GM23248 (cell line): Measurements from ENCODE around the gene HOXB5. TPM values are rescaled to one million over a fixed set of nuclear protein-coding genes. Genes with fewer than 3 reads are reported as not detected.

Source experiments
- DNase-seq: peaks from one replicate; pipeline ENCODE4 v3.0.0-alpha.2; 2015
- H2AFZ ChIP-seq: fragments of 200-600 bp; sonication (generic); 2 replicates; pipeline ENCODE4 v1.6.1; 2016; ENCODE audit warnings: antibody characterized with exemption
- H3F3A ChIP-seq: fragments of 200-600 bp; sonication (generic); 2 replicates; pipeline ENCODE4 v1.6.1; 2016; ENCODE audit warnings: mild to moderate bottlenecking, antibody characterized with exemption, mixed run types; ENCODE audit not compliant: insufficient read depth
- H3K27ac ChIP-seq: fragments of 200-600 bp; sonication (generic); 2 replicates; pipeline ENCODE4 v1.5.1; 2016; ENCODE audit warnings: mild to moderate bottlenecking
- H3K27me3 ChIP-seq: fragments of 200-600 bp; sonication (generic); replicated peaks from 2 replicates; pipeline ENCODE4 v1.6.1; 2016; ENCODE audit warnings: mild to moderate bottlenecking; ENCODE audit not compliant: insufficient read depth
- H3K36me3 ChIP-seq: fragments of 200-600 bp; sonication (generic); 2 replicates; pipeline ENCODE4 v1.6.1; 2016; ENCODE audit warnings: low read depth, mild to moderate bottlenecking
- H3K4me1 ChIP-seq: fragments of 200-600 bp; sonication (generic); 2 replicates; pipeline ENCODE4 v1.6.1; 2016; ENCODE audit warnings: mild to moderate bottlenecking; ENCODE audit not compliant: insufficient read depth
- H3K4me2 ChIP-seq: fragments of 200-600 bp; sonication (generic); one replicate; pipeline ENCODE4 v1.6.1; 2016; ENCODE audit warnings: mild to moderate bottlenecking; ENCODE audit not compliant: unreplicated experiment
- H3K4me3 ChIP-seq: fragments of 200-600 bp; sonication (generic); 2 replicates; pipeline ENCODE4 v1.5.1; 2016; ENCODE audit warnings: mild to moderate bottlenecking
- H3K79me2 ChIP-seq: fragments of 200-600 bp; sonication (generic); 2 replicates; pipeline ENCODE4 v1.6.1; 2016; ENCODE audit warnings: mild to moderate bottlenecking; ENCODE audit not compliant: insufficient read depth
- H3K9ac ChIP-seq: fragments of 200-600 bp; sonication (generic); 2 replicates; pipeline ENCODE4 v1.6.1; 2016; ENCODE audit warnings: mild to moderate bottlenecking
- H3K9me2 ChIP-seq: fragments of 200-600 bp; sonication (generic); 2 replicates; pipeline ENCODE4 v1.6.1; 2016; ENCODE audit warnings: mixed run types, mild to moderate bottlenecking, moderate library complexity; ENCODE audit not compliant: insufficient read depth
- H3K9me3 ChIP-seq: fragments of 200-600 bp; sonication (generic); one replicate; pipeline ENCODE4 v1.6.1; 2017; ENCODE audit warnings: low read depth
- H4K20me1 ChIP-seq: fragments of 200-600 bp; sonication (generic); 2 replicates; pipeline ENCODE4 v1.6.0; 2016; ENCODE audit not compliant: insufficient read depth
- EZH2 ChIP-seq: fragments of 200-600 bp; sonication (generic); IDR thresholded peaks from 2 replicates; pipeline ENCODE4 v1.6.1; 2018; ENCODE audit warnings: antibody characterized with exemption, mild to moderate bottlenecking; ENCODE audit not compliant: insufficient read depth, poor library complexity, severe bottlenecking
- EZH2phosphoT487 ChIP-seq: fragments of 200-600 bp; sonication (generic); IDR thresholded peaks from 2 replicates; pipeline ENCODE4 v1.6.1; 2018; ENCODE audit warnings: antibody characterized with exemption, moderate library complexity, mild to moderate bottlenecking, low read depth; ENCODE audit not compliant: insufficient read depth
- WGBS, 2 experiments: methylation state at CpG; one replicate each; pipeline ENCODE4 v1.1.6; 2015 to 2017; ENCODE audit warnings: low lambda C conversion rate in 2 of 2, low coverage in 1 of 2; ENCODE audit errors: missing lambda C conversion rate in 2 of 2; 5-methylcytosine and 5-hydroxymethylcytosine counted together
- in situ Hi-C: fragments of 300-500 bp; cut with MboI; formaldehyde crosslinking; loops from 2 replicates; pipeline ENCODE4 v1.15.0; 2020
- polyA plus RNA-seq: library from polyadenylated mRNA; unstranded; fragments of >200 nt; fragmentation: Nextera tagmentation; extraction: Ambion mirVana; gene quantifications from 2 replicates; pipeline ENCODE4 v1.2.1, GENCODE V29; 2016
- total RNA-seq: library from RNA; depleted of rRNA; stranded (reverse); fragments of >200 nt; shearing (Covaris generic); gene quantifications from 2 replicates; pipeline ENCODE4 v1.2.3, GENCODE V29; 2014

Gene HOXB5
- total and polyA plus RNA-seq, 2 experiments from 2014 or later, result 0.22 to 2.0 TPM

DNA sequence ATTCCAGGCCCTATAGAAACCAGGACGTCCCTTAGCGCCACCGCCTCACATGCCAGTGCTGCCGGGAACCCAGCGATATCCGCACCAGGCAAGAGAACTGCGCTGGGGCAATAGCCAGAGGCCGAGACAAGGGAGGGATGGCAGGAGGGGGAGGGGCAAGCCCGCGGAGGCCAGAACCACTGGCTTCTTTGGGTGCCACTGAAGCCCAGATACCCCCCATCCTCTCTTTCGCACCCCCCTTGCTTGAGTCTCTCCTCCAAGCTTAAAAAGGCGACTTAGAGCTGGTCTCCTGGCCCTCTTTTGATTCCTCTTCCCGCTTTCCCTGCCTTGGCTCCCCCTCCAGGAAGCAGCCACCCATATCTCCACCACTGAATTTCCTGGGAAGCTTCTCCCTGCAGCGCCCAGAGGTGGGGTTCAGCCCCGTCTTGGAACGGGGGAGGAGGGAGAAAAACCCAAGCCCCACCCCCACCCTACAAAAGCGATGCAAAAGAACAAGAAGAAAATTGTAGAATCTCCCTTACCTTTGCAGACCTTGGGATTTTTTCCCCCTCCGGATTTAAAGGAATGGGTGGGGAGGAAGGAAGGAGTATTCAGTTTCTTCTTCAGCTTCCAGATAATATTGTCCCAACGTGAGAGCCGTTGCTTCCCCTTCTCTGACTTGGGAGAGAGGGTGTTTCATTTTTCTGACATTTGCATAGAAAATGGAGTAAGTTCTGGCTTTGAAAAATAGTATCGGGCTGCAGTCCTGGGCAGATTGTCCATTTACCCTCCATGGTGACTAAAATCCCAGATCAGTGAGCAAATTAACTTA lies 10.6 kb upstream of the HOXB5 start:
- WGBS, 2 experiments, result 7 to 12% methylated on average over 20 to 21 of the region's 21 CpGs
- H3K9me2 ChIP-seq, result no peaks in the 10 kb centered on the region
- peak overlapping the region; percentile 53 for H3K27ac ChIP-seq
- peak overlapping the region; percentile 70 for H3K9ac ChIP-seq
- DNase-seq, result peak; percentile 73
- H3K4me2 ChIP-seq, result peak overlapping the region; percentile 93
- H3F3A ChIP-seq, result 0 out of 2 replicates have a peak, but pooled peaks cover 8% of the 10 kb centered on the region
- H3K79me2 ChIP-seq, result peaks cover 42% of the 10 kb centered on the region
- 0 out of 2 replicates have a peak, but pooled peaks cover 2% of the 10 kb centered on the region for H3K27me3 ChIP-seq
- H3K4me3 ChIP-seq, result peak overlapping the region; percentile 77
- 0 out of 2 replicates have a peak, but pooled peaks cover 3% of the 10 kb centered on the region for H3K4me1 ChIP-seq
- in situ Hi-C loops, result no loop called here
- no peaks in the 10 kb centered on the region for H3K9me3 ChIP-seq
- peak overlapping the region; percentile 87 for H2AFZ ChIP-seq
- no peaks in the 10 kb centered on the region for H3K36me3 ChIP-seq
- H4K20me1 ChIP-seq, result no peaks in the 10 kb centered on the region
- no peak for TF ChIP-seq EZH2
- TF ChIP-seq EZH2phosphoT487, result no peak

DNA sequence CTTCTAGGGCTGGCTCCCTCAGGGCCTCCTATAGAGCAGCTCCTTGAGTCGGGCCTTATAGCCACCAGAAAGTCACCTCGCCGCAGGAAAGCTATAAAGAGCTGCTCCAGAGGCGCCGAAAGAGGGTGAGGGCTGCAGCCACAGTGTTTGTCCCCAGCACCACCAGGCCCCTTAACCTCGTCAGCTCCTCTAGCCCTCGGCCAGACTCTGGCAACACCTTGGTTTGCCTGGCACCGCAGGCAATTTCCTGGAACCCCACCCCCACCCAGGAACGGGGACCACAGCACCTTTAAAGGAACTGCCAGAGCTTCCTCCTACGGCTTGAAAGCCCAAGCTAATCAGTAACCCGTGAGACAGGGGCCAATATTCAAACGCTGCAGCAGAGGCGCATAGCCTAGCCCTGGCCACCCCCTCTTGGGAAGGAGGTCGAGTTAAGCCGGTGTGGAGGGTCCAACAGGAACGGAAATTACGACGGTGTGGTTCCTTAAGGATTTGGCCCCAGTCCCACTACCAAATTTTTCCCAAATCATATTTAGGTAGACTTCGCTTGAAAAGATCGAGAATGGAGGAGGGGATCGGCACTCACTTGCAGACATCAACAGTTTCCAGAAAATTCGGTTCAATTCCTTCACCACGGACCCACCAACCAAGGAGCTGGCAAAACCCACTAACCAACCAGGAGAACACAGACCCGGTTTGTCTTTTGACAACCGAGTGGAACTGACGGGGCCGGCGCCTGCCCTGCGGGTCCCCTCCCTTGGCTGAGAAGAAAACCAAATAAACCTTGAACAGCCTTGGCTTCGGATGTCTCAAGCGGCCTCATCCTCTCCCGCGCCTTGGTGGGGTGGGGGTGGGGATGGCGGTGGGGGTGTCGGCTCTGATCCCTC lies 8.2 kb upstream of the HOXB5 start:
- Histone ChIP-seq H3K4me1 (0 out of 2 replicates have a peak, but pooled peaks cover 3% of the 10 kb centered on the region), H3K79me2 (peaks cover 59% of the 10 kb centered on the region), H3F3A (0 out of 2 replicates have a peak, but pooled peaks cover 8% of the 10 kb centered on the region), H3K9ac (peak overlapping the region; percentile 70; the same call in 1 of the 2 replicates), H3K36me3 (no peaks in the 10 kb centered on the region), H4K20me1 (no peaks in the 10 kb centered on the region), H3K27ac (no peak overlapping the region), H2AFZ (peak overlapping the region; percentile 87), H3K9me3 (no peaks in the 10 kb centered on the region), H3K4me2 (peak overlapping the region; percentile 93), H3K27me3 (0 out of 2 replicates have a peak, but pooled peaks cover 2% of the 10 kb centered on the region), H3K9me2 (no peaks in the 10 kb centered on the region), H3K4me3 (peak overlapping the region; percentile 77)
- in situ Hi-C loops, result no loop called here
- 32 to 35% methylated on average over 33 to 35 of the region's 35 CpGs for WGBS, 2 experiments
- no peak for TF ChIP-seq EZH2phosphoT487
- TF ChIP-seq EZH2, result no peak
- DNase-seq, result no peak

DNA sequence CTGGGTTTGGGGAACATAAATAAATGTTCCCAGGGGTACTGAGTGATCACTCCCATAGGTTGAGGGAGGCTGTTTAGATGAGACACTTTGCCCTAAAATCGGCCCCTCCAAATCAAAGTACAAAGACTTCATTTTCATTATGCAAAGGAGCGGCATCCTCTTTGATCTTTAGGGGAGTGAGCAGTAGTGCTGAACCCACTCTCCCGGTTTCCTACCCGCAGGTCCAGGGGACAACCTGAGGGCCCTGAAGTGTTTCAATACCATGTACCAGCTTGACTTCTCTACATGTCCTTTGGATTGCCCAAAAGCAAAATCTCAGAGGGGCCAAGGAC lies 7.6 kb upstream of the HOXB5 start:
- Histone ChIP-seq H3K36me3 (no peaks in the 10 kb centered on the region), H2AFZ (no peak overlapping the region), H3K4me2 (no peak overlapping the region), H3K4me1 (0 out of 2 replicates have a peak, but pooled peaks cover 3% of the 10 kb centered on the region), H3K9me3 (no peaks in the 10 kb centered on the region), H3F3A (0 out of 2 replicates have a peak, but pooled peaks cover 8% of the 10 kb centered on the region), H3K79me2 (peaks cover 64% of the 10 kb centered on the region), H3K27ac (no peak overlapping the region), H3K4me3 (no peak overlapping the region), H4K20me1 (no peaks in the 10 kb centered on the region), H3K9ac (no peak overlapping the region), H3K9me2 (no peaks in the 10 kb centered on the region), H3K27me3 (0 out of 2 replicates have a peak, but pooled peaks cover 2% of the 10 kb centered on the region)
- no peak for DNase-seq
- TF ChIP-seq EZH2, result no peak
- no peak for TF ChIP-seq EZH2phosphoT487
- in situ Hi-C loops, result no loop called here
- WGBS, 2 experiments, result 91 to 92% methylated on average over 4 of the region's 4 CpGs
